GM19025 (cell line): Measurements from ENCODE around the gene PCDHGA1.

Experiments
- ATAC-seq: cut with Tn5 transposase; IDR thresholded peaks from one replicate; pipeline ENCODE4 v1.9.1; 2021; ENCODE audit warnings: mild to moderate bottlenecking, low read depth, moderate library complexity; ENCODE audit not compliant: unreplicated experiment

The PCDHGA1 gene

DNA sequence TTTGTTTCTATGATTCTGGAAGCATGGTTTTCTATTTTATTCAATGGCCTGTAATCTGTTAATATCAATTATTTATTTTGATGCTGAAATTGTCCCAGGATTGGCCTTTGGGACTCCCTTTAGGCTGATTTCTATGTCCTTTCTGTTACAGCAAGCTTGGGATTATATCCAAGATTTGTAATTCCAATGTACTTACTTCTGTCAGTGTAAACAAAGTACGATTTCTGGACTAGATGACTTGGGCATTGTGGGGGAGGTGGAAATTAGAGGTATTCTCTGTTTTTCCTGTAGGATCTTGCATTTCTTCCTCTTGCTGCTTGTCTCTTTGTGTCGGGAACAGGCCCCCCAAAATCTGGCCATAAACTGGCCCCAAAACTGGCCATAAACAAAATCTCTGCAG lies 103.7 kb downstream of the PCDHGA1 start:
- no peak for ATAC-seq

DNA sequence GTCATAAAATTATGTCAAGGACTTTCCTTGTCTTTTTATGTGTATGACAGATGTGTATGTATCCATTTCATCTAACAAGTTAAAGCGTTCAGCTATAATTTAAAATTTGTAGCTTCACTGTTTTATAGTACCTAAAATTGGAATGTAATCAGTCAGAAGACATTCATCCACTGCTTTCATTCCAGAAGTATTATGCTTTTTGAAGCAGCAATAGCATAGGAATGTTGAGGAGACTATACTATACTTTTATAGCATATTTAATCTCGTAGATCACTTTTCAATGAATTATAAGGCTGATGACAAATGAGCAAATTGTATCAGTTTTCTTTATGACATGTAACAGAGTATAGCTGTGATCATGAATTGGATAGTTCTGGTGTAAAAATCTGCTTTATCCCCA lies 106.9 kb downstream of the PCDHGA1 start:
- ATAC-seq, result no peak

GRCh38 chr5:141439411-141440141 lies 109.3 kb downstream of the PCDHGA1 start:
- ATAC-seq, result no peak

- ATAC-seq, result no peak
Observed at GRCh38 chr5:141440341-141440740, 110.0 kb downstream of the PCDHGA1 start.

DNA sequence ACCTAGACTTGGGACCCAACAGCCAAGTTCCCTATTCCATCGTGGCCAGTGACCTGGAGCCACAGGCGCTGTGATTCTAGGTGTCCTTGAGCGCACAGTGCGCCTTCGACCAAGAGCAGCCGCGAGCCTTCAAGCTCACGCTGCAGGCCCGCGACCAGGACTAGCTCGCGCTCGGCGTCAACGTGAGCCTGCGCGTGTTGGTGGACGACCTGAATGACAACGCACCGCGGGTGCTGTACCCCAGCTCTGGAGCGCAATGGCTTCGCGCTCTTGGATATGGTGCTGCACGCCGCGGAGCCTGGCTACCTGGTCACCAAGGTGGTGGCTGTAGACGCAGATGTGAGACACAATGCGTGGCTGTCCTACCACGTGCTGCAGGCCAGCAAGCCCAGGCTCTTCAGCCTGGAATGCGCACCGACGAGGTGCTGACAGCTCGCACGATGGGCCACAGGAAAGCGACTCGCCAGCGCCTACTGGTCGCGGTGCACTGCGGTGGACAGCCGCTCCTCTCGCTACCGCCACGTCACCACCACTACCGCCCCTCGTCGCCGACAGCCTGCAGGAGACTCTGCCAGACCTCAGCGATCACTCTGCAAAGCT lies 111.4 kb downstream of the PCDHGA1 start:
- no peak for ATAC-seq

DNA sequence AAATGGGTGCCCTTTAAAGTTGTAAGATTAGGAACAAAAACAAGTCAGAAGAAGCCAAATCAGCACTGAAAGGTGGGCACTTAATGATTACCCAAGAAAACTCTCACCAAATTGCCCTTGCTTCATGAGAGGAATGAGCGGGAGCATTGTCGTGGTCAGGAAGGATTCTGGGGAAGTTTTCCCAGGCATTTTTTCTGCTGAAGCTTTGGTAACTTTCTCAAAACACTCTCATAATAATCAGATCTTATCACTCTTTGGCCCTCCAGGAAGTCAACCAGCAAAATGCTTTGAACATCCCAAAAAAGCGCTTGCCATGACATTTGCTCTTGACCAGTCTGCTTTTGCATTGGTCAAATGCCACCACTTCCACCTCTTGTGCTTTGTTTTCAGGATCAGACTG lies 135.0 kb downstream of the PCDHGA1 start:
- no peak for ATAC-seq

GRCh38 chr5:141475625-141476131 lies 145.4 kb downstream of the PCDHGA1 start, which contains the start of gene PCDHGC3:
Gene PCDHGC3 (plus strand): TSS chr5:141475966. CDS start chr5:141476117, 151 bp downstream.
- peak; percentile 97 for ATAC-seq

DNA sequence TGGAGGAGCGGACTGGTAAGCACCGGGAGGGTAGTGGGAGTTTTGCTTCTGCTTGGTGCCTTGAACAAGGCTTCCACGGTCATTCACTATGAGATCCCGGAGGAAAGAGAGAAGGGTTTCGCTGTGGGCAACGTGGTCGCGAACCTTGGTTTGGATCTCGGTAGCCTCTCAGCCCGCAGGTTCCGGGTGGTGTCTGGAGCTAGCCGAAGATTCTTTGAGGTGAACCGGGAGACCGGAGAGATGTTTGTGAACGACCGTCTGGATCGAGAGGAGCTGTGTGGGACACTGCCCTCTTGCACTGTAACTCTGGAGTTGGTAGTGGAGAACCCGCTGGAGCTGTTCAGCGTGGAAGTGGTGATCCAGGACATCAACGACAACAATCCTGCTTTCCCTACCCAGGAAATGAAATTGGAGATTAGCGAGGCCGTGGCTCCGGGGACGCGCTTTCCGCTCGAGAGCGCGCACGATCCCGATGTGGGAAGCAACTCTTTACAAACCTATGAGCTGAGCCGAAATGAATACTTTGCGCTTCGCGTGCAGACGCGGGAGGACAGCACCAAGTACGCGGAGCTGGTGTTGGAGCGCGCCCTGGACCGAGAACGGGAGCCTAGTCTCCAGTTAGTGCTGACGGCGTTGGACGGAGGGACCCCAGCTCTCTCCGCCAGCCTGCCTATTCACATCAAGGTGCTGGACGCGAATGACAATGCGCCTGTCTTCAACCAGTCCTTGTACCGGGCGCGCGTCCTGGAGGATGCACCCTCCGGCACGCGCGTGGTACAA lies 146.0 kb downstream of the PCDHGA1 start:
- peak; percentile 19 for ATAC-seq

- no peak for ATAC-seq
Observed at GRCh38 chr5:141477044-141477575, 146.8 kb downstream of the PCDHGA1 start.

GRCh38 chr5:141477815-141478214 lies 147.5 kb downstream of the PCDHGA1 start:
- no peak for ATAC-seq

GRCh38 chr5:141478321-141478945 lies 148.1 kb downstream of the PCDHGA1 start:
- ATAC-seq, result no peak

GRCh38 chr5:141479776-141480175 lies 149.5 kb downstream of the PCDHGA1 start:
- ATAC-seq, result no peak

DNA sequence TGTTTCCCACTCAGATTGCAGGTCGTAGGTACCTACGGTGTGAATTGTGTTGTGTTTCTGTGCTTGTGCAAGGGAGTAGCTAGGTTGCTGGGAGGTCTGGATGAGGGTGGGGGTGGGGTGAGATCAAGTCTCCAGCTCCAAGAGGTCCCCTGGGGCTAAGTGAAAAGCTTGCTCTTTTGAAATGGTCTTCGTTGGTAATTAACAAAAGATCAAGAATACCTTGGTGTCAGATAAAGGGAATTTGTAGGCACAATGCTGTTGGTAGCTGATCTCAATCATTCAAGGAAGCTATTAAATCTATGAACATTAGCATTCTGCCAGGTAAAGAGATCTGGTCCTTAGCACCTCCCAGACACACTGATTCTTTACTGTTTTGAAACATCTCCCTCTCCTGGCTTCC lies 153.6 kb downstream of the PCDHGA1 start:
- no peak for ATAC-seq

DNA sequence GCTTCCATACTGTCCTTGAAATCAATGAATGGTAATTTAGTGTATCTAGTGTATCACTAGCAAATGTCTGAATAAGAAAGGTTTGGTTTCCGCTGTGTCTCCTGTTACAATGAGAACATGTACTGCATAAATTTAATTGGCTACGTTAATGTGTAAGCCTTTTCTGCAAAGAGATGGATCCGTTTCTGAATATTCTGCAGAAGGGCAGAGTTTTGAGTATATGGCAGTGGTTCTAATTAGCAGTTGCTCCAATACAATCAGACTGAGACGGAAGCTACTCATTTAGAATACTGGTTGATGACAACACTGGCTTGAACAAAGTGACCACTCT lies 154.0 kb downstream of the PCDHGA1 start:
- ATAC-seq, result no peak

DNA sequence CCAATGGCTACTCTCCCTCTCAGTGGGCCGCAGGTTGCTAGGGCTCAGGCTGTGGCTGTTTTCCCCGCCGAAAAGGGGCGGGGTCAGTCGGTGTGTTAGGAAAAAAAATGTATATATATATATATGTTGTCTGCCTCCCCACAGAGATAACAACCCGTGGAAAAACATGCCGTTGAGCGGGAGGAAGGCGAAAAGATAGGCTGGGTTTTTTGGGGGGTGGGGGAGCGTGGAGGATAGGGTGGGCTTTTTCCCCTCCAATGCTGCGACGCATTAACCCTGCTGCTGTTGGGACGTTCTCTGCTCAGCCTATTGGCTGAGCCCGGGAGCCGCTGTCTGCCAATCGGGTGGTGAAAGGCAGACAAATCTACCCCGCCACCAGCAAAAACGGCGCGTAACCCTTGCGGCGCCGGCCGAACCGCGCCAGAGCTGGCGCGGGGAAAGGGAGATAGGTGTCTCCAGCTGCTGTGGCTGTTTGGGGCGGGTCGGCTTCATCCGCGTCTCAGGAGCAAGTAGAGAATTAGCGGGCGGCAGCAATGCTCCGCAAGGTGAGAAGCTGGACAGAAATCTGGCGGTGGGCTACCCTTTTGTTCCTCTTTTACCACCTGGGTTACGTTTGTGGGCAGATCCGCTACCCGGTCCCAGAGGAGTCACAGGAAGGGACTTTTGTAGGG lies 154.5 kb downstream of the PCDHGA1 start, which contains the start of gene PCDHGC4:
TSS of gene PCDHGC4 (plus strand) at position 390 of the 671 bp plus-strand sequence. CDS start at position 534, 144 bp downstream.
- no peak for ATAC-seq

DNA sequence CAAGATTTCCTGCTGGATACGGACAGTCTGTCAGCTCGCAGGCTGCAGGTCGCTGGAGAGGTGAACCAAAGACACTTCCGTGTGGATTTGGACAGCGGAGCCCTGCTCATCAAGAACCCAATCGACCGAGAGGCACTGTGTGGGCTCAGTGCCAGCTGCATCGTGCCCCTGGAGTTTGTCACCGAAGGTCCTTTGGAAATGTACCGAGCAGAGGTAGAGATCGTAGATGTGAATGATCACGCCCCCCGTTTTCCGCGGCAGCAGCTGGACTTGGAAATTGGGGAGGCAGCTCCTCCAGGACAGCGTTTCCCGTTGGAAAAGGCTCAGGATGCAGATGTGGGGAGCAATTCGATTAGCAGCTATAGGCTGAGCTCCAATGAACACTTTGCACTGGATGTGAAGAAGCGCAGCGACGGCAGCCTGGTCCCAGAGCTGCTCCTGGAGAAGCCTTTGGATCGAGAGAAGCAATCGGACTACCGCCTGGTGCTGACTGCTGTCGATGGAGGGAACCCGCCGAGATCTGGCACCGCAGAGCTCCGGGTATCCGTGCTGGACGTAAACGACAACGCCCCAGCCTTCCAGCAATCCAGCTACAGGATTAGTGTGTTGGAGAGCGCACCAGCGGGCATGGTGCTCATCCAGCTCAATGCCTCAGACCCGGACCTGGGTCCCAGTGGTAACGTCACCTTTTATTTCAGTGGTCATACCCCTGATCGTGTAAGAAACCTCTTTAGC lies 155.2 kb downstream of the PCDHGA1 start:
- no peak for ATAC-seq

GRCh38 chr5:141486091-141486490 lies 155.8 kb downstream of the PCDHGA1 start:
- ATAC-seq, result no peak

DNA sequence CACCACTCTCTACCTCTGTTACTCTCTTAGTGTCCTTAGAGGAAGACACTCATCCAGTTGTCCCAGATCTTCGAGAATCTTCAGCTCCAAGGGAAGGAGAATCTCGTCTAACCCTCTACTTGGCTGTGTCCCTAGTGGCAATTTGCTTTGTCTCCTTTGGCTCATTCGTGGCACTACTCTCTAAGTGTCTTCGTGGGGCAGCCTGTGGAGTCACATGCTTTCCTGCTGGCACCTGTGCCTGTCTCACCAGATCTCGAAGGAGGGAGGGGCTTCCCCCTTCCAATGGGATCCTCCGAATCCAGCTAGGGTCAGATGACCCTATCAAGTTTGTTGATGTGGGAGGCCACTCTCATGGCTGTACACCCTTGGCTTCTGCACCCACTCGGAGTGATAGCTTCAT lies 156.8 kb downstream of the PCDHGA1 start:
- no peak for ATAC-seq
